Right atrium auricular region (tissue), 2 donors: ENCODE results near the gene ADGRL3. TPM values are rescaled to one million over a fixed set of nuclear protein-coding genes. Genes with fewer than 3 reads are reported as not detected.

Source experiments
- DNase-seq: peaks from one replicate; pipeline ENCODE4 v3.0.0-alpha.2; 2019; ENCODE audit warnings: low spot score
- H3K27ac ChIP-seq, 2 donors: fragments of 200-600 bp; sonication (generic); 1 replicate in 1 of 2; 2 replicates in 1 of 2; pipeline ENCODE4 v1.5.1; 2016 to 2019
- H3K27me3 ChIP-seq, 2 donors: fragments of 200-600 bp; sonication (generic); one replicate each; pipeline versions ENCODE4 v1.5.1 to v1.6.0; 2017 to 2019
- H3K36me3 ChIP-seq: fragments of 200-600 bp; sonication (generic); one replicate; pipeline ENCODE4 v1.5.1; 2016
- H3K4me1 ChIP-seq, 2 donors: fragments of 200-600 bp; sonication (generic); one replicate each; pipeline versions ENCODE4 v1.5.1 to v1.6.0; 2017 to 2019
- H3K4me3 ChIP-seq, 2 donors: fragments of 200-600 bp; sonication (generic); 1 replicate in 1 of 2; 2 replicates in 1 of 2; pipeline ENCODE4 v1.5.1; 2017 to 2019; ENCODE audit warnings: mild to moderate bottlenecking in 1 of 2, moderate library complexity in 1 of 2
- H3K9me3 ChIP-seq, 2 donors: fragments of 200-600 bp; sonication (generic); one replicate each; pipeline ENCODE4 v1.5.1; 2019
- CTCF ChIP-seq, 2 donors: fragments of 200-600 bp; sonication (generic); IDR thresholded peaks; one replicate each; pipeline ENCODE4 v1.5.1; 2019; ENCODE audit warnings: antibody characterized with exemption in 2 of 2
- total RNA-seq, 2 donors: library from RNA; depleted of rRNA; stranded (reverse); fragments of >200 nt; gene quantifications; one replicate each; pipeline ENCODE4 v1.1.0, GENCODE V29; 2016

ADGRL3 gene
- total RNA-seq, 2 donors from 2014 or later: 0.86 to 1.9 TPM

- Histone ChIP-seq H3K27ac (no peak overlapping the region), H3K9me3 (no peaks in the 10 kb centered on the region), H3K4me3 (no peak overlapping the region), H3K36me3 (no peaks in the 10 kb centered on the region), H3K27me3 (no peaks in the 10 kb centered on the region), H3K4me1 (no peaks in the 10 kb centered on the region)
- DNase-seq: no peak
- no peak for TF ChIP-seq CTCF (IDR thresholded peaks at IDR 0.05)
Observed at GRCh38 chr4:61795998-61796397, 595.9 kb downstream of the ADGRL3 start.

- Histone ChIP-seq H3K27me3 (no peaks in the 10 kb centered on the region), H3K36me3 (no peaks in the 10 kb centered on the region), H3K4me3 (no peak overlapping the region), H3K9me3 (no peaks in the 10 kb centered on the region), H3K4me1 (no peaks in the 10 kb centered on the region), H3K27ac (no peak overlapping the region)
- no peak for DNase-seq
- no peak for TF ChIP-seq CTCF (IDR thresholded peaks at IDR 0.05)
Observed at GRCh38 chr4:61799794-61800193, 599.7 kb downstream of the ADGRL3 start.

GRCh38 chr4:61805227-61805626 is 605.1 kb downstream of the ADGRL3 start:
- no peak overlapping the region for H3K4me3 ChIP-seq
- H3K4me1 ChIP-seq: no peaks in the 10 kb centered on the region
- no peaks in the 10 kb centered on the region for H3K27me3 ChIP-seq
- no peak for TF ChIP-seq CTCF (IDR thresholded peaks at IDR 0.05)
- no peak for DNase-seq
- no peaks in the 10 kb centered on the region for H3K36me3 ChIP-seq
- no peaks in the 10 kb centered on the region for H3K9me3 ChIP-seq
- no peak overlapping the region for H3K27ac ChIP-seq

DNA sequence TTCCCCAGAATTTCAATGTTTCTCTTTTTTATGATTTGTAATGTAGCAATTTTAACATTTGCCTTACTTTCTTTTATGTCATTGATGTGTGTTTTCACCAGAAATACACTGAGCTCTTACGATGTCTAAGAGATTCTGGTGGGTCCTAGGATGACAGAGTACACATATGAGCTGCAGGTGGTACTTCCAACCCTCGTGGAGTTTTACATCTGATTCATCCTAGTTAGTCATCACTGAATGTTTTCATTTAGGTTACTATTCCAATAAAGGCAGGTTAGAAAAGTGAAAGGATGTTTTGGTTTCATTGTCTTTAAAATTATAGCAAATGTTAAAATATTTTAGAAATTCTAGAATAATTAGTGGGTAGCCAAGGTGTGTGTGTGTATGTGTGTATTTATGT is 605.9 kb downstream of the ADGRL3 start:
- Histone ChIP-seq H3K27ac (no peak overlapping the region), H3K4me1 (no peaks in the 10 kb centered on the region), H3K4me3 (no peak overlapping the region), H3K27me3 (no peaks in the 10 kb centered on the region), H3K36me3 (no peaks in the 10 kb centered on the region), H3K9me3 (no peaks in the 10 kb centered on the region)
- TF ChIP-seq CTCF (IDR thresholded peaks at IDR 0.05): no peak
- DNase-seq: no peak

DNA sequence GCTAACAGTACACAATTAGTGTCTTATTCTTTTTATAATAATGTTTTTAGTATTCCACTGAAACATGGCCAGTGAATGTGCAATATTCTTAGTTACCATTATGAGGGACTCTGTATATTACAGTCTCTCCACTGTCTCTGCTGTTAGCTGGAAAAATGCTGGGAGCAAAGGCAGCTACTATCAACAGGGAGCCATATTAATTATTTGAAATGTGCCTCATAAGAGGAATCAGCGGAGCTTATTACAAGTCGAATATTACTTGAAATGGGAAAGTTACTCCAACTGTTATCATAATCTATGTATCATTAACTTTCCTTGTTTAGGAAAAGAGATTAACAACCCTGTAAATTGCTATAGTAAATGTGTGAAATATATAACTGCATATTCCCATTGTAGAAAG is 612.0 kb downstream of the ADGRL3 start:
- Histone ChIP-seq H3K36me3 (no peaks in the 10 kb centered on the region), H3K4me1 (no peaks in the 10 kb centered on the region), H3K4me3 (no peak overlapping the region), H3K9me3 (no peaks in the 10 kb centered on the region), H3K27ac (no peak overlapping the region), H3K27me3 (no peaks in the 10 kb centered on the region)
- TF ChIP-seq CTCF (IDR thresholded peaks at IDR 0.05): no peak
- no peak for DNase-seq

- Histone ChIP-seq H3K27ac (no peak overlapping the region), H3K27me3 (no peaks in the 10 kb centered on the region), H3K36me3 (no peaks in the 10 kb centered on the region), H3K4me3 (no peak overlapping the region), H3K4me1 (no peaks in the 10 kb centered on the region), H3K9me3 (no peaks in the 10 kb centered on the region)
- DNase-seq: no peak
- no peak for TF ChIP-seq CTCF (IDR thresholded peaks at IDR 0.05)
Observed at GRCh38 chr4:61817071-61817470, 616.9 kb downstream of the ADGRL3 start.
